BLaER1 treated with 17β-estradiol and CSF1 and Interleukin-3, amounts not matched to agents 10 nM and 100 nM (cell line): ENCODE data around the gene OR13H1.
"Not testable (repeated sequence)": the region's sequence is repeated elsewhere in the genome, so short reads cannot be mapped to it uniquely, and the experiment has no call there.

ENCODE experiments used
- H3K27ac ChIP-seq, 11 experiments: shearing (Covaris generic); formaldehyde crosslinking; 2 replicates each; pipeline ENCODE4 v1.8.1; 2022
- H3K27me3 ChIP-seq, 11 experiments: shearing (Covaris generic); formaldehyde crosslinking; 2 replicates each; pipeline ENCODE4 v1.8.1; 2022
- H3K36me3 ChIP-seq, 11 experiments: shearing (Covaris generic); formaldehyde crosslinking; 2 replicates each; pipeline ENCODE4 v1.8.1; 2022
- H3K4me1 ChIP-seq, 10 experiments: shearing (Covaris generic); formaldehyde crosslinking; 2 replicates each; pipeline ENCODE4 v1.8.1; 2022
- H3K4me2 ChIP-seq, 11 experiments: shearing (Covaris generic); formaldehyde crosslinking; 2 replicates each; pipeline ENCODE4 v1.8.1; 2022
- H3K4me3 ChIP-seq, 10 experiments: shearing (Covaris generic); formaldehyde crosslinking; 2 replicates each; pipeline ENCODE4 v1.8.1; 2022
- H3K9ac ChIP-seq, 11 experiments: shearing (Covaris generic); formaldehyde crosslinking; 2 replicates each; pipeline ENCODE4 v1.8.1; 2022
- H3K9me3 ChIP-seq, 11 experiments: shearing (Covaris generic); formaldehyde crosslinking; replicated peaks in 1 of 11; 2 replicates each; pipeline ENCODE4 v1.8.1; 2022
- H4K20me1 ChIP-seq, 11 experiments: shearing (Covaris generic); formaldehyde crosslinking; 2 replicates each; pipeline ENCODE4 v1.8.1; 2022
- Cebpa-rat ChIP-seq, 11 experiments: shearing (Covaris generic); IDR thresholded peaks; 2 replicates each; pipeline ENCODE4 v1.8.1; 2022

Gene OR13H1, protein sequence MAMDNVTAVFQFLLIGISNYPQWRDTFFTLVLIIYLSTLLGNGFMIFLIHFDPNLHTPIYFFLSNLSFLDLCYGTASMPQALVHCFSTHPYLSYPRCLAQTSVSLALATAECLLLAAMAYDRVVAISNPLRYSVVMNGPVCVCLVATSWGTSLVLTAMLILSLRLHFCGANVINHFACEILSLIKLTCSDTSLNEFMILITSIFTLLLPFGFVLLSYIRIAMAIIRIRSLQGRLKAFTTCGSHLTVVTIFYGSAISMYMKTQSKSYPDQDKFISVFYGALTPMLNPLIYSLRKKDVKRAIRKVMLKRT

DNA sequence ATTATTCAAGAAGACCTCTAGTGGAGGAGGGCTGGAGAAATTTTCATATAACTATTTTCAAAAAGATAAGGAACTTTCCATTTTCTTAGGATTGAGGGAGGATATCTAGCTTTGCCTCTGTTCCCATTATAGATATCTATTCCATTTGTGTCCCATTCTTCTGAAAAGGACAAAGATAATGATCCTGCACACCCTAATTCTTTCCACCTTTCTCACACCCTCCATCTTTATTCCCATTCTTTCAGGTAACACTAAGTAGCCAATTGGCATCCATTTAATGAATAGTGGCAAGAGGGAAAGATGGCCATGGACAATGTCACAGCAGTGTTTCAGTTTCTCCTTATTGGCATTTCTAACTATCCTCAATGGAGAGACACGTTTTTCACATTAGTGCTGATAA is at the start of gene OR13H1:
TSS of gene OR13H1 (plus strand) at position 301 of the 400 bp plus-strand sequence. CDS start at position 301, 0 bp downstream.
- H4K20me1 ChIP-seq = no peaks in the 10 kb centered on the region; a peak in 1 of 22 replicates
- TF ChIP-seq Cebpa-rat (IDR thresholded peaks at IDR 0.05) = no peak

DNA sequence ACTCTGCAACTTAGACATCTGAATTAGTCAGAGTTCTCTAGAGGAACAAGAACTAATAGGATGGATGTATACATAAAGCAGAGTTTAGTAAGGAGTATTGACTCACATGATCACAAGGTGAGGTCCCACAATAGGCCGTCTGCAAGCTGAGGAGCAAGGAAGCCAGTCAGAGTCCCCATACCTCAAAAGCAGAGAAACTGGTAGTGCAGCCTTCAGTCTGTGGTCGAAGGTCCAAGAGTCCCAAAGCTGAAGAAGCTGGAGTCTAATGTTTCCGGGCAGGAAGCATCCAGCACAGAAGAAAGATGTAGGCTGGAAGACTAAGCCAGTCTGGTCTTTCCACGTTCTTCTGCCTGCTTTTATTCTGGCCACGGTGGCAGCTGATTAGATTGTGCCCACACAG is 42.3 kb upstream of the OR13H1 start:
- not testable (repeated sequence) for H3K4me1 ChIP-seq, H4K20me1 ChIP-seq, H3K9me3 ChIP-seq, H3K4me3 ChIP-seq, H3K36me3 ChIP-seq, H3K27ac ChIP-seq, H3K4me2 ChIP-seq, H3K9ac ChIP-seq
- H3K27me3 ChIP-seq = peaks cover 19 to 53% (median 35%) of the 10 kb centered on the region in 11 experiments

More for the DNA sequence above, at the start of gene OR13H1:
- Histone ChIP-seq H3K27ac (no peak within 1 kb of the TSS), H3K4me1 (no peaks in the 10 kb centered on the region), H3K27me3 (peaks cover 90 to 96% (median 93%) of the 10 kb centered on the region in 11 experiments), H3K36me3 (no peaks in the 10 kb centered on the region), H3K9ac (no peak within 1 kb of the TSS), H3K4me2 (no peak within 1 kb of the TSS), H3K4me3 (no peak within 1 kb of the TSS), H3K9me3 (peaks cover 0 to 8% (median 0%) of the 10 kb centered on the region in 11 experiments; a peak in 3 of 22 replicates)

DNA sequence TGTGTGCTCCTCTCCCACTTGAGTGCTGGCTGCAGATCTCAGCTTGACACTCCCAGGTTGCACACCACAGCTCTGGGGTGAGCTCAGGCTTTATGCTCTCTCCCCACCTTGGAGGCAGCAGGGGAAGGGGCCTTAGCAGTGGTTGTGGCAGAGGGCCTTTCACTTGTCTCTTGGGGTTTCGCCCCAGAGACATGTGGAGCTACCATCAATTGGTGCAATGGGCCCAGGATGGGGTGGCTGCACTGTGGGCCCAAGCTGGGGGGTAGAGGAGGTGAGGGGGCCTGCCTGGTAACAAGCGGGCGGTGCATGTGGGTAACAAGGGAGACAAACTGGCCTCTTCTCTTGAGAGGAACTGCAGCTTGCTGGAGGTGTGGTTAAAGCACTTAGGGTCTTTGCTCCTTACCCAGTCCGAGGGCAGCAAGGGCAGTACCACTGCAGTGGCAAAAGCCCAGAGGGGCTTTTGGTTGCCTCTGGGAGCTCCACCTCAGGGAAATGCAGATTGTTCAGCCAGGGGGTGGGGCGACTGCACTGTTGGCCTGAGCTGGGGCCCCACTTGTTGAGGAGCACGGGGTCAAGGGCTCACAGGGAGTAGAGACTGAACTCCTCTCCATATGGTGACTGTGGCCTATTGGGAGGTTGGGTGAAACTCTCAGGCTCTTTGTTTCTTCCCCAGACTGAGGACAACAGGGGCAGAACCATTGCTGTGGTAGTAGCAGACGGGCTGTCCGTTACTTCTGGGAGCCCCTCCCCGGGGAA is 30.5 kb upstream of the OR13H1 start:
- no peak overlapping the region for H3K4me2 ChIP-seq
- peaks cover 77 to 92% (median 83%) of the 10 kb centered on the region in 11 experiments for H3K27me3 ChIP-seq
- H3K4me1 ChIP-seq = no peaks in the 10 kb centered on the region
- H3K27ac ChIP-seq = no peak overlapping the region
- H3K9me3 ChIP-seq = peaks cover 8 to 20% (median 10%) of the 10 kb centered on the region in 11 experiments; a peak in 21 of 22 replicates
- no peak for TF ChIP-seq Cebpa-rat (IDR thresholded peaks at IDR 0.05)
- H3K36me3 ChIP-seq = no peaks in the 10 kb centered on the region
- H3K9ac ChIP-seq = no peak overlapping the region
- H4K20me1 ChIP-seq = no peaks in the 10 kb centered on the region; a peak in 1 of 22 replicates
- H3K4me3 ChIP-seq = no peak overlapping the region

DNA sequence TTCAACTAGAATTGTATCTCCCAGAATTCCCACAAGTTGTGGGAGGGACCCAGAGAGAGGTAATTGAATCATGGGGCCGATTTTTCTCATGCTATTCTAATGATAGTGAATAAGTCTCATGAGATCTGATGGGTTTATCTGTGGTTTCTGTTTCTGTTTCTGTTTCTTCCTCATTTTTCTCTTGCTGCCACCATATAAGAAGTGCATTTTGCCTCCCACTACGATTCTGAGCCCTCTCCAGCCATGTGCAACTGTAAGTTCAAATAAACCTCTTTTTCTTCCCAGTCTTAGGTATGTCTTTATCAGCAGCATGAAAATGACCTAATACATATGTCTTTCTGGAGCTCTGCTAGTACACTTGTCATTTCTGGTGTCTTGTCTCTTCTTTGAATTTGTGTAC is 22.1 kb upstream of the OR13H1 start:
- Histone ChIP-seq H3K4me3 (no peak overlapping the region), H3K9ac (no peak overlapping the region), H3K9me3 (peaks cover 50 to 78% (median 62%) of the 10 kb centered on the region in 11 experiments), H3K36me3 (no peaks in the 10 kb centered on the region), H3K27me3 (peaks cover 71 to 99% (median 87%) of the 10 kb centered on the region in 11 experiments), H3K4me2 (peak overlapping the region in 1 of 11 experiments; percentile 26; a peak in 1 of 22 replicates), H3K4me1 (no peaks in the 10 kb centered on the region), H3K27ac (no peak overlapping the region), H4K20me1 (no peaks in the 10 kb centered on the region)
- TF ChIP-seq Cebpa-rat (IDR thresholded peaks at IDR 0.05) = no peak

DNA sequence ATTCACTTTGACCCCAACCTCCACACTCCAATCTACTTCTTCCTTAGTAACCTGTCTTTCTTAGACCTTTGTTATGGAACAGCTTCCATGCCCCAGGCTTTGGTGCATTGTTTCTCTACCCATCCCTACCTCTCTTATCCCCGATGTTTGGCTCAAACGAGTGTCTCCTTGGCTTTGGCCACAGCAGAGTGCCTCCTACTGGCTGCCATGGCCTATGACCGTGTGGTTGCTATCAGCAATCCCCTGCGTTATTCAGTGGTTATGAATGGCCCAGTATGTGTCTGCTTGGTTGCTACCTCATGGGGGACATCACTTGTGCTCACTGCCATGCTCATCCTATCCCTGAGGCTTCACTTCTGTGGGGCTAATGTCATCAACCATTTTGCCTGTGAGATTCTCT is 344 bp downstream of the OR13H1 start:
- TF ChIP-seq Cebpa-rat (IDR thresholded peaks at IDR 0.05) = no peak
- Histone ChIP-seq H3K4me1 (no peaks in the 10 kb centered on the region), H3K9ac (no peak overlapping the region), H3K4me3 (no peak overlapping the region), H3K27me3 (peaks cover 89 to 96% (median 93%) of the 10 kb centered on the region in 11 experiments), H3K27ac (no peak overlapping the region), H3K36me3 (no peaks in the 10 kb centered on the region), H4K20me1 (no peaks in the 10 kb centered on the region; a peak in 1 of 22 replicates), H3K4me2 (no peak overlapping the region), H3K9me3 (peaks cover 0 to 8% (median 0%) of the 10 kb centered on the region in 11 experiments; a peak in 3 of 22 replicates)

DNA sequence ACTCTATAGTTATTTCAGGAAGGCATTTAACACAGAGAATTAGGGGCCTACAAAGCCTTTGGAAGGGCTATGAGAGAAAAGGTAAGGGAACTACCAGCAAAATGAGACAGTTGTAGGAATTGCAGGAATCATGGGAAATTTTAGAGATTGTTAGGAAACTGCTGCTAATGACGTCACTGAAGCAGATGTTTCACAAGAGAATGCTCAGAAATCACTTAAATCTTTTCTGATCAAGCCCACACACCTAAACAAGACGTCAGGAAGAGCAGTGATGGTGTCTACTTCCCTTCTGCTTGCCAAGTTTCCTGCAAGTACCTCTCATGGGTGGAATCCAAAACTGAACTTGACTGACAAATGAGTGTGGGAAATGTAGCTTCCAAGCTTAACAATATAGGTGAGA is 5.1 kb downstream of the OR13H1 start:
- H3K36me3 ChIP-seq = no peaks in the 10 kb centered on the region
- H3K27ac ChIP-seq = no peak overlapping the region
- H3K4me1 ChIP-seq = no peaks in the 10 kb centered on the region
- H3K4me2 ChIP-seq = no peak overlapping the region
- H3K9me3 ChIP-seq = peaks cover 0 to 8% (median 0%) of the 10 kb centered on the region in 11 experiments; a peak in 3 of 22 replicates
- TF ChIP-seq Cebpa-rat (IDR thresholded peaks at IDR 0.05) = no peak
- H3K9ac ChIP-seq = no peak overlapping the region
- no peaks in the 10 kb centered on the region for H4K20me1 ChIP-seq
- H3K4me3 ChIP-seq = no peak overlapping the region
- peaks cover 66 to 81% (median 74%) of the 10 kb centered on the region in 11 experiments for H3K27me3 ChIP-seq

DNA sequence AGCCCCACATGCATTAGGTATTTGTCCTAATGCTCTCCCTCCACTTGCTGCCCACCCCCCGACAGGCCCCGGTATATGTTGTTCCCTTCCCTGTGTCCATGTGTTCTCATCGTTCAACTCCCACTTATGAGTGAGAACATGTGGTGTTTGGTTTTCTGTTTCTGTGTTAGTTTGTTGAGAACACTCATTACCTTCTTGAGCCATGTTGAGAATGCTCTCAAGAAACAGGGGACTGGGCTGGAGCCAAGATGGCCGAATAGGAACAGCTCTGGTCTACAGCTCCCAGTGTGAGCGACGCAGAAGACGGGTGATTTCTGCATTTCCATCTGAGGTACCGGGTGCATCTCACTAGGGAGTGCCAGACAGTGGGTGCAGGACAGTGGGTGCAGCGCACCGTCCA is 8.6 kb downstream of the OR13H1 start:
- not testable (repeated sequence) for H3K4me3 ChIP-seq, H3K36me3 ChIP-seq, H3K9ac ChIP-seq, H3K27ac ChIP-seq, H3K4me2 ChIP-seq, H4K20me1 ChIP-seq, H3K4me1 ChIP-seq, H3K9me3 ChIP-seq
- peaks cover 39 to 53% (median 47%) of the 10 kb centered on the region in 11 experiments for H3K27me3 ChIP-seq

DNA sequence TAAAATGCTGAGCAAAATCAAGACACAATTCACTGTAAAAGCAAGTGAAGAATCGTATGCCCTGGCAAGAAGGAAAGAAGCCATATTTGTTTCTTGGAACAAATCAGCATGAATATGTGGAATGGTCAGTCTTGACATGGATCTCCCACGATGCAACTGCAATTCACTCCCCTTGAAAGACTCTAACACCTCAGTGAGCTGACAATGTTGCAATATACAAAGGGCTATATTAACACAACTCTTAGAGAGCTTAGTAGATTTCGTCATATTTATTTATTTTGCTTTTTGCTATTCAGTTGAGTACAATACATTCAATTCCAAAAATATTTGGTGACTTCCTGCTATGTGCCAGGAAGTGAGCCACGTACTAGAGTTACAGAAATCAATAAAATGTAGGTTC is 14.7 kb downstream of the OR13H1 start:
- Histone ChIP-seq H3K9me3 (no peaks in the 10 kb centered on the region), H3K4me3 (no peak overlapping the region), H3K4me1 (no peaks in the 10 kb centered on the region), H3K9ac (no peak overlapping the region), H4K20me1 (no peaks in the 10 kb centered on the region), H3K27me3 (peaks cover 44 to 55% (median 52%) of the 10 kb centered on the region in 11 experiments), H3K27ac (no peak overlapping the region), H3K36me3 (no peaks in the 10 kb centered on the region), H3K4me2 (no peak overlapping the region)
- TF ChIP-seq Cebpa-rat (IDR thresholded peaks at IDR 0.05) = no peak

DNA sequence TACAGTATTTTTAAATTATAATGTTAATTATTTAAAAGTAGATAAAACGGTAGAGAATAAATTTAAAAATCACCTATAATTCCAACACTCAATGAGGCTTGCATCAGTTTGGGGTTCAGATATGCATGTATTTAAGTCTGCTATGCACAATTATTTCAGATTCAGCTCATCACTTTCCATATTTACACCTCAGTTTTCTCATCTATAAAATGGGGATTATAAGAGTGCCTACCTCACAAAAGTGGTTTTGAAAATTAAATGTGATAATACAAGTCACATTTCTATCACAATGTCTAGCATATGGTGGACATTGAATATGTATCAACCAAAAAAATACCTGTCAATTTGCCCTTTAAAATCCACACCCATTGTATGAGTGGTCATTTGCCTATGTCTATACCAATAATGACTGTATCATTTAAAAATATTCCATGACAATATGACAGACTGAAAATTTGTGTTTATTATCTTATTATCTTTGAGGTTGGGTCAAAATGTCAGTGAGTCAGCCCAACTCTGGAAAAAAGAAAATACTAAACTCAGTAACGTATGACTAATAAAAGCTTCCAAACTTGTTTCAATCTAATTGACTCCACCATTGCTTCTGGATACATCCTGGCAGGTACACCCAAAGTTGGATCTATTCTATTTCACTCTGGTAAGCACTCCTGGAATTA is 20.8 kb downstream of the OR13H1 start:
- Histone ChIP-seq H3K9ac (no peak overlapping the region), H4K20me1 (no peaks in the 10 kb centered on the region), H3K27me3 (peaks cover 85 to 100% (median 98%) of the 10 kb centered on the region in 11 experiments), H3K4me1 (no peaks in the 10 kb centered on the region), H3K27ac (no peak overlapping the region), H3K4me2 (no peak overlapping the region), H3K4me3 (no peak overlapping the region), H3K36me3 (no peaks in the 10 kb centered on the region), H3K9me3 (no peaks in the 10 kb centered on the region)
- no peak for TF ChIP-seq Cebpa-rat (IDR thresholded peaks at IDR 0.05)
